ENCODE measurements around the gene CCDC9B. TPM values are rescaled to one million over a fixed set of nuclear protein-coding genes. Genes with fewer than 3 reads are reported as not detected.

CCDC9B gene
- 1.2 and 3.1 TPM in 2 replicates for total RNA-seq (2014; rRNA removed; shearing (Covaris generic); ENCODE audit: low replicate concordance)

DNA sequence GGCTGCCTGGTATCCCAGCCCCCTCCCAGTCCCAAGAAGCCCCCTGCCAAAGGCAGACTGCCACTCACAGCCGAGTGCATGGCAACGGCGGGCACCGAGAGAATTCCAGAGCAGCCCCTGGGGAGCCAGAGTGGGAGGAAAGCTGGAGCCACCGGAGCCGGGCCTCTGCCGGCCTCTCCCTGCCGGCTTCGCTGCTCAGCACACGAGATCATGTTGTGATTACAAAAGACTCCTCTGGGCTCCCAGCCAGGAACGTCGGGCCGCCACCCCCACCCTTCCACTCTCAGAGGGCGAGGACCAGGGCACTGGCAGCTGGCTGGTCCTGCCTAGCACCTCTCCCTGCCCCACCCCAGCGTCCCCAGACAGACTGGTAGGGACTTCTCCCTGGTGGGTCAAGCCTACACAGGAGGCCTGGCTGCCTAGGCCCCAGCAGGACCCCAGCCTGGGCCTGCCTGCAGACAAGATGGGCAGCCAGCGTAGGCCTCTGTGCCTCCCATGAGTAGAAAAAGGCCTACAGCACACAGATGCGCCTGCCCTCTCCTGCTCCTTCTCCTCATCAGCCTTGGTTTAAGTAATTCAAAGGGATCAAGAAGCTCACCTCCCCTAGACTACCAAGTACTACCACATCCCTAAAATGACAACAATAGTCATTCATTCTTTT is at the start of gene CCDC9B:
Gene CCDC9B, minus strand, starts transcription at position 200 of the 661 bp plus-strand sequence. Its CDS starts 120 bp downstream, at position 80.
- no peak for DNase-seq
- H3K4me3 ChIP-seq (ENCODE audit: low read length): no peak within 1 kb of the TSS
- no peaks in the 10 kb centered on the region for H3K79me2 ChIP-seq (ENCODE audit: low read length)
- no peak within 1 kb of the TSS for H3K9ac ChIP-seq (ENCODE audit: low read length)
- H3K4me2 ChIP-seq (ENCODE audit: low read depth, low read length, poor library complexity, severe bottlenecking): no peak within 1 kb of the TSS
- H3K27ac ChIP-seq (ENCODE audit: low read length): no peak within 1 kb of the TSS
- H4K20me1 ChIP-seq (ENCODE audit: insufficient read depth, low read depth, low read length): no peaks in the 10 kb centered on the region
- H3K27me3 ChIP-seq (ENCODE audit: low read length): no peaks in the 10 kb centered on the region
- H3K4me1 ChIP-seq (ENCODE audit: low read length): peaks cover 20% of the 10 kb centered on the region
- no peaks in the 10 kb centered on the region for H3K9me3 ChIP-seq (ENCODE audit: low read length)
- H3K36me3 ChIP-seq (ENCODE audit: insufficient read depth, low read length): no peaks in the 10 kb centered on the region
- no peak within 1 kb of the TSS for H2AFZ ChIP-seq (ENCODE audit: low read length)
- no peaks in the 10 kb centered on the region for H3K9me2 ChIP-seq (replicated peaks; ENCODE audit: insufficient read depth, low read length)

DNA sequence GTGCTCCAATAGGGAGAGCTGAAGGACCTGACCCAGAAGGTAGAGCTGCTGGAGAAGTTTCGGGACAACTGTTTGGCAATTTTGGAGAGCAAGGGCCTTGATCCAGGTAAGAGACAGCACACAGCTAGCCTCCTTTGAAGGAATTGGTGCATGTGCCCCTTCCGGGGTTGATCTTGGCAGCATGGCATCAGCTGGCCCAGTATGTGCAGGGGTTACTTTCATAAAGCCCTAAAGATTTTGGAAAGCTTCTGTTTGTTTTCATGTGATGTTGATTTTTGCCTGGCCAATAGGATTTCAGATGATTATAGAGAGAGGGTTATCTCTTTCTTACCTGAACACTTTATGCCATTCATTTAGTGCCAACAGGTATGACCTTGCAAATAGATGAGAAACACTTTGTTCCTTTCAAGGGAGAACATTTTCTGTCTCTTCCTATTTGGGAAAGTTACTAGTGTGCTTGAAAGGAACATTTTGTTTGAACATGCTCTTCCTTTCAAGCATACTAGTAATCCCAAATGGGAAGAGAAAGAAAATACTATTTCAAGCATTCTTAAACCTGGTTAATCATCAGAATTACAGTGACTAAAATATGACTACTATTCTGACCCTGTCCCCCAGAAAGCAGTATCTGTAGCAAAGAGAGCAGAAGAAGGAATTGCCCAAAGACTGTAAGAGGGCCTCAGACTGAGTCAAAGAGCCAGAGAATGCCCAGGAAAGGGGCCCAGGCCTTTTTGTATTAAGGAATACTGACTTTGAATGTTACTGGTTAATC is 49.3 kb upstream of the CCDC9B start:
- H3K79me2 ChIP-seq (ENCODE audit: low read length): peaks cover 7% of the 10 kb centered on the region
- H3K4me2 ChIP-seq (ENCODE audit: low read depth, low read length, poor library complexity, severe bottlenecking): no peak overlapping the region
- H3K27ac ChIP-seq (ENCODE audit: low read length): no peak overlapping the region
- no peaks in the 10 kb centered on the region for H3K9me3 ChIP-seq (ENCODE audit: low read length)
- H4K20me1 ChIP-seq (ENCODE audit: insufficient read depth, low read depth, low read length): no peaks in the 10 kb centered on the region
- H3K27me3 ChIP-seq (ENCODE audit: low read length): no peaks in the 10 kb centered on the region
- DNase-seq: no peak
- H3K9ac ChIP-seq (ENCODE audit: low read length): no peak overlapping the region
- H3K36me3 ChIP-seq (ENCODE audit: insufficient read depth, low read length): peaks cover 71% of the 10 kb centered on the region
- H3K4me3 ChIP-seq (ENCODE audit: low read length): no peak overlapping the region
- no peaks in the 10 kb centered on the region for H3K9me2 ChIP-seq (replicated peaks; ENCODE audit: insufficient read depth, low read length)
- no peak overlapping the region for H2AFZ ChIP-seq (ENCODE audit: low read length)
- no peaks in the 10 kb centered on the region for H3K4me1 ChIP-seq (ENCODE audit: low read length)

DNA sequence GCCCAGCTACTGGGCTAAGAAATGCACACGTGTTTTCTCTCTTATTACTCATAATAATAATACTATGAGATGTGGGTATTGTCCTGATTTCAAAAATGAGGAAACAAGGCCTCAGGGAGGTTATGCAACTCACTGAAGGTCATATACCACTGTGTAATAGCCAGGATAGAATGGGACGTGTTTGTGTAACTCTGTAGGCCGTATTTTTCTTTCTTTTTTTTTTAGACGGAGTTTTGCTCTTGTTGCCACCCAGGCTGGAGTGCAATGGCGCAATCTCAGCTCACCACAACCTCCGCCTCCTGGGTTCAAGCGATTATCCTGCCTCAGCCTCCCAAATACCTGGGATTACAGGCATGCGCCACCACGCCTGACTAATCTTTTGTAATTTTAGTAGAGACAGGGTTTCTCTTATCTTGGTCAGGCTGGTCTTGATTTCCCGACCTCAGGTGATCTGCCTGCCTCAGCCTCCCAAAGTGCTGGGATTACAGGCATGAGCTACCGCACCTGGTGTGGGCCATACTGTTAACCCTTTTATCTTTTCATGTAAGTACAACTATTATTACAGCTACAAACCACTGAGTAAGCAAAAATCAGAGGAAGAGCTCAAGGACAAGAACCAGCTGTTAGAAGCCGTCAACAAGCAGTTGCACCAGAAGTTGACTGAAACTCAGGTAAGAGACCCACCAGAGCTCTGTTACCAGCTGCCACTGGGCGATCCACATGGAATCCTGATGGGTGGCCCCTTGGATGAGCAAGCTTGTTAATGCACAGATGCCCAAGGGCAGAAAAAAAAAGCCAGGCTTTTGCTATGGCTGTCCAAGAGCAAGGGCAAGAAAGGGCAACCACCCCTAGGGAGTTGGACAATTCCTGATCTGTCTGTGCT is 48.4 kb upstream of the CCDC9B start:
- H3K4me2 ChIP-seq (ENCODE audit: low read depth, low read length, poor library complexity, severe bottlenecking): no peak overlapping the region
- DNase-seq: no peak
- peaks cover 15% of the 10 kb centered on the region for H3K79me2 ChIP-seq (ENCODE audit: low read length)
- H3K27ac ChIP-seq (ENCODE audit: low read length): no peak overlapping the region
- H3K4me3 ChIP-seq (ENCODE audit: low read length): no peak overlapping the region
- H2AFZ ChIP-seq (ENCODE audit: low read length): no peak overlapping the region
- no peak overlapping the region for H3K9ac ChIP-seq (ENCODE audit: low read length)
- H3K9me3 ChIP-seq (ENCODE audit: low read length): no peaks in the 10 kb centered on the region
- no peaks in the 10 kb centered on the region for H3K27me3 ChIP-seq (ENCODE audit: low read length)
- peaks cover 6% of the 10 kb centered on the region for H3K4me1 ChIP-seq (ENCODE audit: low read length)
- no peaks in the 10 kb centered on the region for H4K20me1 ChIP-seq (ENCODE audit: insufficient read depth, low read depth, low read length)
- no peaks in the 10 kb centered on the region for H3K9me2 ChIP-seq (replicated peaks; ENCODE audit: insufficient read depth, low read length)
- H3K36me3 ChIP-seq (ENCODE audit: insufficient read depth, low read length): peaks cover 78% of the 10 kb centered on the region

DNA sequence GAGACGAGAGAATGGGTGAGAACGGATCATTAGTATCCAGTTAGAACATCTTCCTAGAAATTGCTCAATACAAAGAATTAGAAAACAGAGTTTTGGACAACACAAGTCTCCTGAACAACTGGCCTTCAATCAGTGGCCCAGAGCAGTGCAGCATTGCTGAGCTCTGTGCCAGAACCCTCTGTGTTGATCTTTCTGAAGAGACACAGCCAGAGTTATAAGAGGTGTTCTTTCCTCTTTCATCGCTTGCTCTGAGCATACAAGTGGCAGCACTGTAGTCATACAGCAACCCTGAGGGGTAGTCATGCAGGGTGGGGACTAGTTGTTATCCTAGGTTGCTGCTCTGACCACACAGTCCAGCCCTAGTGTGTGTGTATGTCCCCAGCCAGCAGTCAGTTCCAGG is 45.7 kb upstream of the CCDC9B start:
- H3K27ac ChIP-seq (ENCODE audit: low read length): no peak overlapping the region
- no peaks in the 10 kb centered on the region for H3K9me3 ChIP-seq (ENCODE audit: low read length)
- H3K27me3 ChIP-seq (ENCODE audit: low read length): no peaks in the 10 kb centered on the region
- H3K36me3 ChIP-seq (ENCODE audit: insufficient read depth, low read length): peaks cover 56% of the 10 kb centered on the region
- H3K4me2 ChIP-seq (ENCODE audit: low read depth, low read length, poor library complexity, severe bottlenecking): no peak overlapping the region
- no peak overlapping the region for H2AFZ ChIP-seq (ENCODE audit: low read length)
- H3K79me2 ChIP-seq (ENCODE audit: low read length): peaks cover 30% of the 10 kb centered on the region
- H3K4me1 ChIP-seq (ENCODE audit: low read length): peaks cover 12% of the 10 kb centered on the region
- DNase-seq: no peak
- H3K4me3 ChIP-seq (ENCODE audit: low read length): no peak overlapping the region
- no peak overlapping the region for H3K9ac ChIP-seq (ENCODE audit: low read length)
- no peaks in the 10 kb centered on the region for H3K9me2 ChIP-seq (replicated peaks; ENCODE audit: insufficient read depth, low read length)
- H4K20me1 ChIP-seq (ENCODE audit: insufficient read depth, low read depth, low read length): no peaks in the 10 kb centered on the region

DNA sequence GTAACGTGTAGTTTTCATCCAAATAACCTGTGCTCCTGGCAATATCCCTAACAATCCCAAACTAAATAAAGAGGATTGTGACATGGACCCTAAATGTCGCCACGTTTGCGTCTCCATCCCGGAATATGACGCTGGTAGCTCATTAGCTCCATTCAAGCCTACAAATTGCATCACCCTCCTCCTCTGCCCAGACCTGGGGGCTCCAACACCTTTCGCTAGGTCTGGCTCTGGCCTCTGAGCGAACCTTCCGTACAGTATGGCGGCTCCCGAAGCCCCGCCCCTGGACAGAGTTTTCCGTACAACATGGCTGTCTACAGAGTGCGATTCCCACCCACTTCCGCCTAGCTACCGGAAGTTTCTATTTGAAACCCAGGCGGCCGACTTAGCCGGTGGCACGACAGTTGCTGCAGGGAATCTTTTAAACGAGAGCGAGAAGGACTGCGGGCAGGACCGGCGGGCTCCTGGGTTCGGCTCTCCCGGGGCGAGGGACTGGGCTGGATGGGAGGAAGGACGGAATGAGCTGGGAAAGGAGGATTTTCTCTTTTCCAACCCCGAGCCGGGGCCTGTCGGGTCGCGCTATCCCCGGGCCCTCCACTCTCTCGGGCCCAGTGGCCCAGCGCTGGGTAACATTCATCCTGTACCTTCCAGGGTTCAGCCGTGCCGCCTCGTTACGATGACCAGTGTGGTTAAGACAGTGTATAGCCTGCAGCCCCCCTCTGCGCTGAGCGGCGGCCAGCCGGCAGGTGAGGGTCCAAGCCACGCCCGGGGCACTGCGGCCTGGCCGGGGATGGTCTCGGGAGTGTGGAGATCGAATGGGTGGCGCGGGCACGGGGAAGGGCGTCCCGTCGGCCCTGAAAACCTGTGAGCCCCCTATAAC is 42.1 kb upstream of the CCDC9B start, which contains the start of gene KNSTRN:
Gene KNSTRN, plus strand, starts transcription at position 142 of the 877 bp plus-strand sequence. Its CDS starts 115 bp downstream, at position 257.
- H3K79me2 ChIP-seq (ENCODE audit: low read length): peaks cover 30% of the 10 kb centered on the region
- no peaks in the 10 kb centered on the region for H3K27me3 ChIP-seq (ENCODE audit: low read length)
- H3K4me2 ChIP-seq (ENCODE audit: low read depth, low read length, poor library complexity, severe bottlenecking): peak within 1 kb of the TSS; percentile 74
- H3K36me3 ChIP-seq (ENCODE audit: insufficient read depth, low read length): peaks cover 31% of the 10 kb centered on the region
- peak; percentile 97 for DNase-seq
- H2AFZ ChIP-seq (ENCODE audit: low read length): peak within 1 kb of the TSS; percentile 88; the same call in 1 of the 2 replicates
- peaks cover 12% of the 10 kb centered on the region for H3K4me1 ChIP-seq (ENCODE audit: low read length)
- peak within 1 kb of the TSS; percentile 80 for H3K9ac ChIP-seq (ENCODE audit: low read length)
- H3K9me3 ChIP-seq (ENCODE audit: low read length): no peaks in the 10 kb centered on the region
- H4K20me1 ChIP-seq (ENCODE audit: insufficient read depth, low read depth, low read length): no peaks in the 10 kb centered on the region
- peak within 1 kb of the TSS; percentile 53 for H3K27ac ChIP-seq (ENCODE audit: low read length)
- H3K9me2 ChIP-seq (replicated peaks; ENCODE audit: insufficient read depth, low read length): no peaks in the 10 kb centered on the region
- peak within 1 kb of the TSS; percentile 92 for H3K4me3 ChIP-seq (ENCODE audit: low read length)

DNA sequence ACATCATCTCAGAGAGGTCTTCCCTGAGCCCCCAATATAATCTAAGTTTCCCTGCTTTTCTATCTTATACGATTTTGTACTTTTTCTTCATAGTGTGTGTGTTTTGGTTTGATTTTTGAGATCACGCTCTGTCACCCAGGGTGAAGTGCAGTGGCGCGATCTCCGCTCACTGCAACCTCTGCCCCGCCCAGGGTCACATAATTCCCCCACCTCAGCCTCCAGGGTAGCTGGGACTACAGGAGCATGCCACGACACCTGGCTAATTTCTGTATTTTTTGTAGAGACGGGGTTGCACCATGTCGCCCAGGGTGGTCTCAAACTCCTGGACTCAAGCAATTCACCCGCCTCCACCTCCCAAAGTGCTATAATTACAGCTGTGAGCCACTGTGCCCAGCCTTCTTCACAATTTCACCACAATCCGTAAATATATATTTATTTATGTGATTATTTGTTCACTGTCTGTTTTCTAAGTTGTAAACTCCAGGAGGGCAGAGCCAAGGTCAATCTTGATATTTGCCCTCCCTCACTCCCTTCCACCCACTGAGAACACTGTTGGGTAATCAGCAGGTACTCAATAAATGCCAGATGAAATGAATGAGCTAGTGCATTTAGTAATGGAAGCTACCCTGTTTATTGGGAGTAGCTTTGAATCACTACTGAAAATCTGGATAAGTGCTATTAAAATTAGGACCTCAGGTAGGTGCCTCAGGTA is 41.2 kb upstream of the CCDC9B start:
- Histone ChIP-seq H3K79me2 (ENCODE audit: low read length) (peaks cover 30% of the 10 kb centered on the region), H3K27ac (ENCODE audit: low read length) (no peak overlapping the region), H2AFZ (ENCODE audit: low read length) (peak overlapping the region; percentile 88; the same call in 1 of the 2 replicates), H4K20me1 (ENCODE audit: insufficient read depth, low read depth, low read length) (no peaks in the 10 kb centered on the region), H3K36me3 (ENCODE audit: insufficient read depth, low read length) (peaks cover 24% of the 10 kb centered on the region), H3K9me3 (ENCODE audit: low read length) (no peaks in the 10 kb centered on the region), H3K9me2 (replicated peaks; ENCODE audit: insufficient read depth, low read length) (no peaks in the 10 kb centered on the region), H3K4me3 (ENCODE audit: low read length) (no peak overlapping the region), H3K9ac (ENCODE audit: low read length) (no peak overlapping the region), H3K4me2 (ENCODE audit: low read depth, low read length, poor library complexity, severe bottlenecking) (peak overlapping the region; percentile 74), H3K27me3 (ENCODE audit: low read length) (no peaks in the 10 kb centered on the region), H3K4me1 (ENCODE audit: low read length) (peaks cover 12% of the 10 kb centered on the region)
- DNase-seq: no peak

DNA sequence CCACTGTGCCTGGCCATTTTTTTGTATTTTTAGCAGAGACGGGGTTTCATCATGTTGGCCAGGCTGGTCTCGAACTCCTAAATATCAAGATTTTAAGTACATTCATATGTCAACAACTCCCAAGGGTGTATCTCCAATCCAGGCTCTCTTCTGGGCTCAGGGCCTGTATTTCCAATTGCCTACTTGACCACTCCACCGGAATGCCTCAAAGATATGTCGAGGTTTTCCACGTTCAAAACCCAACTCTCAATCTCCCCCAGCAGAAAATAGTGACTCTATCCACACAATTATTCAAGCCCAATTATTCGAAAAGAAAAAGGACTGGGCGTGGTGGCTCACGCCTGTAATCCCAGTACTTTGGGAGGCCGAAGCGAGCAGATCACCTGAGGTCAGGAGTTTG is 39.9 kb upstream of the CCDC9B start:
- no peak overlapping the region for H3K4me2 ChIP-seq (ENCODE audit: low read depth, low read length, poor library complexity, severe bottlenecking)
- no peak overlapping the region for H3K27ac ChIP-seq (ENCODE audit: low read length)
- no peaks in the 10 kb centered on the region for H3K9me2 ChIP-seq (replicated peaks; ENCODE audit: insufficient read depth, low read length)
- peaks cover 14% of the 10 kb centered on the region; the same call in 1 of the 2 replicates for H3K36me3 ChIP-seq (ENCODE audit: insufficient read depth, low read length)
- no peak for DNase-seq
- H3K4me3 ChIP-seq (ENCODE audit: low read length): no peak overlapping the region
- H2AFZ ChIP-seq (ENCODE audit: low read length): no peak overlapping the region
- peaks cover 12% of the 10 kb centered on the region for H3K4me1 ChIP-seq (ENCODE audit: low read length)
- peaks cover 29% of the 10 kb centered on the region for H3K79me2 ChIP-seq (ENCODE audit: low read length)
- H3K9me3 ChIP-seq (ENCODE audit: low read length): no peaks in the 10 kb centered on the region
- H3K9ac ChIP-seq (ENCODE audit: low read length): no peak overlapping the region
- no peaks in the 10 kb centered on the region for H3K27me3 ChIP-seq (ENCODE audit: low read length)
- no peaks in the 10 kb centered on the region for H4K20me1 ChIP-seq (ENCODE audit: insufficient read depth, low read depth, low read length)

Measured in Karpas-422 (cell line).